NT2/D1 (cell line): Measurements from ENCODE around the gene GNG4.

ENCODE experiments used
- YY1 ChIP-seq: IDR thresholded peaks from 2 replicates; pipeline ENCODE4 v1.6.1; 2011; ENCODE audit not compliant: insufficient read length, insufficient read depth
- ZNF274 ChIP-seq: IDR thresholded peaks from 2 replicates; pipeline ENCODE4 v1.6.1; 2011; ENCODE audit warnings: mild to moderate bottlenecking, low read depth, low read length

DNA sequence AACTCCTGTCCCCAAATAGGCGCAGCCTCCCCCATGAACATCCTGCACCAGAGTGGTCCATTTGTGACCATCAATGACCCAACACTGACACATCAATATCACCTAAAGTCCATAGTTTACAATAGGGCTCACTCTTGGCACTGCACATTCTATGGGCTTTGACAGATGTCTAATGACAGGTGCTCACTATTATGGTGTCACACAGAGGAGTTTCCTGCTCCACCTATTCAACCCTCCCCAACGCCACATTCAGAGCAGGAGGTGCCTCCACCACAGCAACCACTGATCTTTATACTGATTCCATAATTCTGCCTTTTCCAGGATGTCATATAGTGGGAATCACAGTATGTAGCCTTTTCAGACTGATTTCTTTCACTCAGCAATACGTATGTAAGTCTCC is 24.2 kb downstream of the GNG4 start:
- TF ChIP-seq YY1 (no peak), ZNF274 (no peak)
